KOPT-K1 (cell line): Measurements from ENCODE around the gene TTLL6.

ENCODE experiments used
- H3K27ac ChIP-seq: fragments of 200-600 bp; sonication (generic); 2 replicates; pipeline ENCODE4 v1.5.1; 2016; ENCODE audit warnings: antibody characterized with exemption, mild to moderate bottlenecking, low read depth, low read length; ENCODE audit not compliant: poor library complexity, severe bottlenecking
- H3K36me3 ChIP-seq: fragments of 200-600 bp; sonication (generic); 2 replicates; pipeline ENCODE4 v1.5.1; 2017; ENCODE audit warnings: antibody characterized with exemption, mild to moderate bottlenecking, low read length, moderate library complexity; ENCODE audit not compliant: insufficient read depth
- H3K9me3 ChIP-seq: fragments of 200-600 bp; sonication (generic); 2 replicates; pipeline ENCODE4 v1.5.1; 2017; ENCODE audit warnings: antibody characterized with exemption, low read length, mild to moderate bottlenecking; ENCODE audit not compliant: insufficient read depth, poor library complexity, severe bottlenecking

TTLL6 gene

GRCh38 chr17:48745381-48746275, 71.4 kb downstream of the TTLL6 start:
- Histone ChIP-seq H3K27ac (no peak overlapping the region), H3K36me3 (no peaks in the 10 kb centered on the region), H3K9me3 (no peaks in the 10 kb centered on the region)

GRCh38 chr17:48740537-48740936, 76.5 kb downstream of the TTLL6 start:
- H3K9me3 ChIP-seq: no peaks in the 10 kb centered on the region
- no peaks in the 10 kb centered on the region for H3K36me3 ChIP-seq
- H3K27ac ChIP-seq: no peak overlapping the region

GRCh38 chr17:48738803-48739526, 78.1 kb downstream of the TTLL6 start:
- Histone ChIP-seq H3K36me3 (no peaks in the 10 kb centered on the region), H3K27ac (no peak overlapping the region), H3K9me3 (no peaks in the 10 kb centered on the region)

GRCh38 chr17:48738424-48738802, 78.6 kb downstream of the TTLL6 start:
- Histone ChIP-seq H3K27ac (no peak overlapping the region), H3K9me3 (no peaks in the 10 kb centered on the region), H3K36me3 (no peaks in the 10 kb centered on the region)

- Histone ChIP-seq H3K9me3 (no peaks in the 10 kb centered on the region), H3K27ac (no peak overlapping the region), H3K36me3 (no peaks in the 10 kb centered on the region)
Observed at GRCh38 chr17:48737330-48738043, 79.5 kb downstream of the TTLL6 start.

GRCh38 chr17:48735062-48735351, 82.0 kb downstream of the TTLL6 start:
- H3K9me3 ChIP-seq: no peaks in the 10 kb centered on the region
- no peak overlapping the region for H3K27ac ChIP-seq
- H3K36me3 ChIP-seq: no peaks in the 10 kb centered on the region

- H3K36me3 ChIP-seq: no peaks in the 10 kb centered on the region
- H3K27ac ChIP-seq: no peak overlapping the region
- no peaks in the 10 kb centered on the region for H3K9me3 ChIP-seq
Observed at GRCh38 chr17:48734333-48735061, 82.5 kb downstream of the TTLL6 start.

- Histone ChIP-seq H3K27ac (no peak overlapping the region), H3K9me3 (no peaks in the 10 kb centered on the region), H3K36me3 (no peaks in the 10 kb centered on the region)
Observed at GRCh38 chr17:48733632-48734328, 83.2 kb downstream of the TTLL6 start.

GRCh38 chr17:48732688-48733629, 84.1 kb downstream of the TTLL6 start:
- Histone ChIP-seq H3K36me3 (no peaks in the 10 kb centered on the region), H3K9me3 (no peaks in the 10 kb centered on the region), H3K27ac (no peak overlapping the region)

- Histone ChIP-seq H3K9me3 (no peaks in the 10 kb centered on the region), H3K27ac (no peak overlapping the region), H3K36me3 (no peaks in the 10 kb centered on the region)
Observed at GRCh38 chr17:48731355-48731754, 85.7 kb downstream of the TTLL6 start.

- no peaks in the 10 kb centered on the region for H3K9me3 ChIP-seq
- H3K27ac ChIP-seq: no peak overlapping the region
- no peaks in the 10 kb centered on the region for H3K36me3 ChIP-seq
Observed at GRCh38 chr17:48730240-48730550, 86.8 kb downstream of the TTLL6 start.

- no peak overlapping the region for H3K27ac ChIP-seq
Observed at GRCh38 chr17:48729335-48730239, 87.4 kb downstream of the TTLL6 start.

More at GRCh38 chr17:48729335-48730239, 87.4 kb downstream of the TTLL6 start:
- no peaks in the 10 kb centered on the region for H3K36me3 ChIP-seq
- no peaks in the 10 kb centered on the region for H3K9me3 ChIP-seq
